HFFc6 (cell line): ENCODE results near the gene NHSL1. TPM values are rescaled to one million over a fixed set of nuclear protein-coding genes. Genes with fewer than 3 reads are reported as not detected.

ENCODE experiments used
- DNase-seq: peaks from one replicate; pipeline ENCODE4 v3.0.0-alpha.2; 2018
- H3K27ac Mint-ChIP-seq: 2 replicates; pipeline ENCODE4 v1.8.0; 2020; ENCODE audit warnings: mild to moderate bottlenecking, mixed read lengths
- H3K27me3 Mint-ChIP-seq: 2 replicates; pipeline ENCODE4 v1.8.0; 2021; ENCODE audit warnings: mild to moderate bottlenecking, moderate library complexity, mixed read lengths; ENCODE audit not compliant: insufficient read depth
- H3K36me3 Mint-ChIP-seq: 2 replicates; pipeline ENCODE4 v1.8.0; 2021; ENCODE audit warnings: low read depth, mixed read lengths
- H3K4me1 Mint-ChIP-seq: 2 replicates; pipeline ENCODE4 v1.8.0; 2020; ENCODE audit warnings: low read depth, mixed read lengths
- H3K4me3 Mint-ChIP-seq: 2 replicates; pipeline ENCODE4 v1.8.0; 2020; ENCODE audit warnings: mild to moderate bottlenecking, moderate library complexity, mixed read lengths
- H3K9me3 Mint-ChIP-seq: 2 replicates; pipeline ENCODE4 v1.8.0; 2020; ENCODE audit warnings: mild to moderate bottlenecking, mixed read lengths
- total RNA-seq, 6 experiments: library from RNA; stranded (reverse); fragmentation: NEBNext Ultra II Directional; extraction: Animal tissue kit (Norgen Biotek cat#: 25700); gene quantifications; 2 replicates in 1 of 6; 3 replicates in 5 of 6; pipeline ENCODE4 v1.2.3, GENCODE V29; 2021
- TF ChIP-seq, protein P1 (sequence below): fragments of 200-600 bp; sonication (generic); IDR thresholded peaks from 2 replicates; pipeline ENCODE4 v1.5.0; 2021; ENCODE audit warnings: antibody characterized with exemption, mild to moderate bottlenecking

NHSL1 gene
- total RNA-seq, 6 experiments from 2014 or later: 4.4 to 12.3 (median 10.1) TPM

DNA sequence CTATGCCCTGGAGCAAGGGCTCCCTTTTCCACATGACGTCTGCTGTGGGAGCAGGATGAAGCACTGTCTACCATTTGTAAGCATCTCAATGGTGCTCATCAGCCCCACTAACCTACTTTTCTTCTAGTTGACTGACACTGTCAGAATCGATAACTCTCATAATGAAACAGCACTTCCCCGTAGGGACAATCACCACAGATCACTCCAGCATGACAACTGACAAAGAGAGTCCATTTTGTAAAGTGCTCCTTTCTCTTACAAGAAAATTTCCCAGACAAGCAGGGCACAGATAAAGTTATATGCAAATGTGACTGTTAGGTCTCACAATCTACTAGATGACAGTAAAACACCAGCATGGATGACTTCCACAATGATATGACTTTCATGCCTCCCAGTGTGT is 48.8 kb downstream of the NHSL1 start:
- H3K4me1 Mint-ChIP-seq: peaks cover 11% of the 10 kb centered on the region
- H3K27me3 Mint-ChIP-seq: no peaks in the 10 kb centered on the region
- TF ChIP-seq, protein P1, sequence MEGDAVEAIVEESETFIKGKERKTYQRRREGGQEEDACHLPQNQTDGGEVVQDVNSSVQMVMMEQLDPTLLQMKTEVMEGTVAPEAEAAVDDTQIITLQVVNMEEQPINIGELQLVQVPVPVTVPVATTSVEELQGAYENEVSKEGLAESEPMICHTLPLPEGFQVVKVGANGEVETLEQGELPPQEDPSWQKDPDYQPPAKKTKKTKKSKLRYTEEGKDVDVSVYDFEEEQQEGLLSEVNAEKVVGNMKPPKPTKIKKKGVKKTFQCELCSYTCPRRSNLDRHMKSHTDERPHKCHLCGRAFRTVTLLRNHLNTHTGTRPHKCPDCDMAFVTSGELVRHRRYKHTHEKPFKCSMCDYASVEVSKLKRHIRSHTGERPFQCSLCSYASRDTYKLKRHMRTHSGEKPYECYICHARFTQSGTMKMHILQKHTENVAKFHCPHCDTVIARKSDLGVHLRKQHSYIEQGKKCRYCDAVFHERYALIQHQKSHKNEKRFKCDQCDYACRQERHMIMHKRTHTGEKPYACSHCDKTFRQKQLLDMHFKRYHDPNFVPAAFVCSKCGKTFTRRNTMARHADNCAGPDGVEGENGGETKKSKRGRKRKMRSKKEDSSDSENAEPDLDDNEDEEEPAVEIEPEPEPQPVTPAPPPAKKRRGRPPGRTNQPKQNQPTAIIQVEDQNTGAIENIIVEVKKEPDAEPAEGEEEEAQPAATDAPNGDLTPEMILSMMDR: no peak
- DNase-seq: no peak
- no peaks in the 10 kb centered on the region for H3K36me3 Mint-ChIP-seq
- H3K9me3 Mint-ChIP-seq: no peaks in the 10 kb centered on the region
- H3K27ac Mint-ChIP-seq: no peak overlapping the region
- H3K4me3 Mint-ChIP-seq: no peak overlapping the region

GRCh38 chr6:138446821-138447220 is 52.5 kb downstream of the NHSL1 start:
- TF ChIP-seq, protein P1: no peak
- H3K9me3 Mint-ChIP-seq: no peaks in the 10 kb centered on the region
- H3K4me1 Mint-ChIP-seq: no peaks in the 10 kb centered on the region
- no peaks in the 10 kb centered on the region for H3K27me3 Mint-ChIP-seq
- H3K4me3 Mint-ChIP-seq: no peak overlapping the region
- no peaks in the 10 kb centered on the region for H3K36me3 Mint-ChIP-seq
- H3K27ac Mint-ChIP-seq: no peak overlapping the region
- no peak for DNase-seq

- DNase-seq: no peak
- Mint-ChIP-seq H3K4me1 (no peaks in the 10 kb centered on the region), H3K27me3 (no peaks in the 10 kb centered on the region), H3K36me3 (no peaks in the 10 kb centered on the region), H3K27ac (no peak overlapping the region), H3K4me3 (no peak overlapping the region), H3K9me3 (no peaks in the 10 kb centered on the region)
- TF ChIP-seq, protein P1: no peak
These were observed 55.3 kb downstream of the NHSL1 start for GRCh38 chr6:138443979-138444378.

DNA sequence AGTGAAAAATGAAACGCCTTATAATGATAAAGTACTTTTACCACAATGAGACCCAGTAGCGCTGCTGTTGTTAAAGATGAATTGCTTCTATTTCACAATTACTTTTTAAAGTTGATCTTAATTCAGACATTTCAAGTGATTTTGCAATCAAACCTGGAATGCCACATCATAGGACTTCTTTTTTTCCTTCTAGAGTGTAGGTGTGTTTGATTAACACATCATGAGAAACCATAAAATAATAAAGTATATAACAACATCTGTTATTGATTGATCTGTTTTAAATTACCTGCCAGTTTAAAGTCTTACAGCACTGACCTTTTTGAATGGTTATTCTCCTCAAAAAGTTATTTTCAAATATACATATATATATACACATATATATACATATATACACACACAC is 56.6 kb downstream of the NHSL1 start:
- Mint-ChIP-seq H3K4me1 (no peaks in the 10 kb centered on the region), H3K36me3 (no peaks in the 10 kb centered on the region), H3K27ac (no peak overlapping the region), H3K4me3 (no peak overlapping the region), H3K27me3 (no peaks in the 10 kb centered on the region), H3K9me3 (no peaks in the 10 kb centered on the region)
- TF ChIP-seq, protein P1: no peak
- no peak for DNase-seq

GRCh38 chr6:138441965-138442364 is 57.3 kb downstream of the NHSL1 start:
- Mint-ChIP-seq H3K36me3 (no peaks in the 10 kb centered on the region), H3K27ac (no peak overlapping the region), H3K9me3 (no peaks in the 10 kb centered on the region), H3K4me1 (no peaks in the 10 kb centered on the region), H3K27me3 (no peaks in the 10 kb centered on the region), H3K4me3 (no peak overlapping the region)
- TF ChIP-seq, protein P1: no peak
- DNase-seq: no peak

DNA sequence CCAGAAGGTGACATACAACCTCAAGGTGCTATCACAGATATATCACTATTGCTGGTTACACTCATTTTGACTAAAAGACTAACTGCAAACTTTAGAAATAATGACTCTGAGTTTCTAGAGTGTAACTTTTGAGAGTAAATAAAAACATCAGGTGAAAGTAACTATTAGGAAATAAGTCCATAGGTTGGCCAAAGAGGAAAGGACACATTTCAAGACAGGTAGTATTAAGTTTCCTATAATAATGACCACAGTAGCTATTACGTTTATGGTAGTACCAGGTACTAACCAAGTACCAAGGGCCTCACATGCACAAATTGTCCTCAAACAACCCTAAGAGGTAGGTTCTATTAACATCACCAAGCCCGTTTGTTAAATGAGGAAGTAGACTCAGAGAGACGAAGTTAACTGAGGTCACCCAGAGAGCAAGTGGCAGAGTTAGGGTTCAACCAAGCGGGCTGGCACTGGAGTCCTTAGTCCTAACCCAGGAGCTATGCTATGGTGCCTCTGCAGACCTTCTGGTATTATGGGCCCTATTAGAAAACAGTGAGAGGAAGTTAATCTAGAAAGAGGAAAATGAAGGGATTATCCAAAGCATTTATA is 58.4 kb downstream of the NHSL1 start:
- Mint-ChIP-seq H3K36me3 (no peaks in the 10 kb centered on the region), H3K27ac (no peak overlapping the region), H3K4me1 (no peaks in the 10 kb centered on the region), H3K27me3 (no peaks in the 10 kb centered on the region), H3K4me3 (no peak overlapping the region), H3K9me3 (no peaks in the 10 kb centered on the region)
- DNase-seq: no peak
- TF ChIP-seq, protein P1: no peak
